Adipose tissue (tissue), 3 donors: ENCODE measurements around the gene SARDH. TPM values are rescaled to one million over a fixed set of nuclear protein-coding genes. Genes with fewer than 3 reads are reported as not detected.

Experiments used
- H3K27ac ChIP-seq: one replicate; pipeline ENCODE4 v1.5.1; 2013; ENCODE audit warnings: low read depth, low read length
- WGBS, 3 donors: extraction: QIAGEN DNeasy Blood & Tissue Kit; methylation state at CpG; one replicate each; pipeline ENCODE4 v1.1.7; 2013; 5-methylcytosine and 5-hydroxymethylcytosine counted together
- polyA plus RNA-seq, 3 donors: library from polyadenylated mRNA; stranded (reverse); fragments of 200-250 nt; gene quantifications; one replicate each; pipeline ENCODE4 v1.2.3, GENCODE V29; 2013
- donor health status: healthy with polysubstance abuse.
- donor health status: Bipolar disorder and iron deficiency.
- donor health status: healthy.

Gene SARDH
- polyA plus RNA-seq, 3 donors = 1.2 to 6.5 (median 1.7) TPM

DNA sequence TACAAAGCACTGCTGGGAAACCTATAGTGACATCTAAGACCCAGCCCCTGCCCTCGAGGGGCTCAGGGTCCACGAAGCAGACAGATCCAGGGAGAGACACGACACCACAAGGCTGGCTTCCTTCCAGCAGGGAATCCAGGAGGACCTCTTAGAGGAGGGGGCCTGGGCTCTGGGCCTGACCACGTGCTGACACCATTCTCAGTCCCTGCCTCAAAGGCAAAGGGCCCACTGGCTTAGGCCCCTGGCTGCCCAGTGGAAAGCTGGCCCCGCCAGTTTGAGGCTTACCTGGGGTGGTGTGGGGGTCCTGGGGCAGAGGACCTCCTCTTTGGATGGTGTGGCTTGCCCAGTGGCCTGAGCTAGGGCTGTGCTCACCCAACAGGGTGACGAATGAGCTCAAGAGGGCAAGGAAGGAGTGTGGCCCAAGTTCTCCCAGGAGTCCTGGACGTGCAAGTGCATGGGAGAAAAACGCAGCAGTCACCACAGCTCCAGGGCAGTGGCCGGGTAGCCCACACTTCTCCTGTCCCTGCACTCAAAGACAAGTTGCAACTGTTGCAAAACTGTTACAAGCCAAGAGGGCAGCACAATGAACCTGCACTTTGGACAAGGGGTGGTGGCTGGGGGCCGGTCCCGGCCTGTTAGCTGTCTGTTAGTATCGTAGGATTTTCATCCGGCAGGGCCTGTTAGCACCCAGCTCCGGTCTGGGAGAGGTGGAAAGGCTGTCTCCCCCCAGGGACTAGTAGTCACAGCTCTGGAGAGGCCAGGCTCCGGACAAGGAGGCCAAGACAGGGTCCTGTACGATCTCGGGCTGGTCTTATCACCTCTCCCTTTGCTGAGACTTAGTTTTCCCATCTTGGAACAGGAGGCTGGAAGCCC, 1.5 kb upstream of the SARDH start:
- H3K27ac ChIP-seq = no peak overlapping the region

GRCh38 chr9:133738640-133739225, 581 bp upstream of the SARDH start:
- no peak overlapping the region for H3K27ac ChIP-seq
- 58 to 73% (median 69%) methylated on average over 13 of the region's 13 CpGs for whole genome bisulfite sequencing, 3 donors

More for the DNA sequence above, 1.5 kb upstream of the SARDH start:
- WGBS, 3 donors = 87 to 88% (median 88%) methylated on average over 17 of the region's 17 CpGs

DNA sequence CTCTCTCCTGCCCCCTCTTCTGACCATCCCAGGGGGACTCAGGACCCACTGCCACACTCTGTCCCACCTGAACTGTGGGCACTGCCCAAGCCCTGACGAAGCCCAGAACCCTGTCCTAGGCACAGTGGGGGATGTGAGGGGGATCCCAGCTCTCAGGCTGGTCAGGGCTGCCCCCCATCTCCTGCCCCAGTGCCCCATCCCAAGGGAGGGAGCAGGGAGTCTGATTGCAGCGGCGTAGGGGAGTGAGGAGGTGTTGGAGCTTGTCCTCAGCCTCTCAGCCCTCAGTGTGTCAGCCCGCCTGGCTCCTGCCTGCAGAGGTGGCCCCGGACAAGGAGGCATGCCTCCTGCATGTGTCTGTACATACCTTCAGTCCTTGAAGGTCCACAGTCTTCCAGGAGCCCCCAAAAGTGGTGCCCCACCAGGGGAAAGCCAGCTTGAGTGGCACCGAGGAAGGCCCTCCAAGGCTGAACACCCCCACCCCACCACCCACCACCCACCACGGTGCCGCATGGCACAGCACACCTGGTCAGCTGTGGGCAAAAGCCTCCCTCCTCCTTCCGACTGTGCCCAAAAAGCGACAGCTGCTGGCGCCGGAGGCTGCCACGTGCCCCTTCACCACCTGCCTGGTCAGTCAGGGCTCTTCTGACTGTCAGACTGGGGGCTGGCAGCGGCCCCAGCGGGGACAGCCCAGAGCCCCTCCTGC, 930 bp downstream of the SARDH start:
- 45 to 75% (median 74%) methylated on average over 11 to 15 of the region's 15 CpGs for WGBS, 3 donors
- no peak overlapping the region for H3K27ac ChIP-seq

- 76 to 85% (median 83%) methylated on average over 7 to 8 of the region's 8 CpGs for WGBS, 3 donors
- no peak overlapping the region for H3K27ac ChIP-seq
Observed at GRCh38 chr9:133735931-133736330, 2.2 kb downstream of the SARDH start.

DNA sequence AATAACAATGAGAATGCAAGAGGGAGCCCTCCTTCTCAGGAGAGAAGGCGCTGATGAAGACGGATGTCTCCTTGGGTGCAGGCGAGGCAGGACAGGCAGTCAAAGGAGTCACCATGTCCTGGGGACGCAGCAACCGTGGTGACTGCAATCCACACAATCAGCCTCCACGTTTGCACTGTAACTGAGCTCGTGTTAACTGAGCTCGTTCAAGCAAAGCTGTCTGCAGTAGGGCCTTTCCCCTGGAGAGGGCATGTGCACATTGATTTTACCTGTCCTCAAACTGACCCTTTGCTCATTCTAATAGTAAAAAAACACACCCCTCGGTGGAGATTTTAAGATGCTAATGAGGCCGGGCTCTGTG, 2.8 kb downstream of the SARDH start:
- WGBS, 3 donors = 69 to 81% (median 75%) methylated on average over 10 of the region's 10 CpGs
- no peak overlapping the region for H3K27ac ChIP-seq

DNA sequence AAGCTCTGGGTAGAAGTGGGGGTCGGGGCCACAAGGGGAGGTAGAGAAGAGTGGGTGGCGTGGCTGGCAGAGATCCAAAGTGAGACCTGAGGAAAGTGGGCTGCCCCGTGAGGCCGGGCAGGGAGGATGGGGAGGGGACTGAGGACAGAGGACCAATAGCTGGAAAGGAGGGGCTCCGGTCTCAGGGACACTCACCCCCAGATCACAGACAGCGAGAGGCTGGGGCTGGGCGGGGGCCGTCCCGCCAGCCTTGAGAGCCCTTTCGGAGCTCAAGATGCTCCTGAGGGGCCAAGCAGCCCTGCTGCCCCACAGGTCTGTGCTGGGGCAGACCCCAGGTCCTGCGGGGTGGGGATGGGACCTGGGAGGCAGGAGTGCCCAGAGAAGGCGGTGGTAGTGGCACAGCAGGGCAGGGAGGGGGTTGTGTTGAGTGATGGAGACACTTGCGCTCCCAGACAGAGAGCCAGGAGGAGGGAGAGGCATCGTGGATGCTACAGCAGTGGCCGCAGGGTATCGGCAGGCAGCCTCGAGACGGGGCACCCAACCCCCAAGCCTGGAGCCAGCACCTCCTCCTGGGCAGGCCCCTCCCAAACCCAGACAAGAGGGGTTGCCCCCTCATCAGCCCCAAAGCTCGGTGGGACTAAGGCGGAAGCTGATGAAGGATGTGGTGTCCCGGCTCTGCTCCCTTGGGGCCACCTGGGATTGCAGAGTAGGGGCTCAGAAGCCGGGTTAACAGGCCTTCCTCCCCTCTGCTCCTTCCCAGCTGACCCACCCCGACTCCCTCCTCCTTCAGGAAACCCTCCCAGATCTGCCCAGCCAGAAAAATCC, 3.4 kb downstream of the SARDH start:
- H3K27ac ChIP-seq = no peak overlapping the region
- WGBS, 3 donors = 74 to 80% (median 78%) methylated on average over 22 to 23 of the region's 23 CpGs

DNA sequence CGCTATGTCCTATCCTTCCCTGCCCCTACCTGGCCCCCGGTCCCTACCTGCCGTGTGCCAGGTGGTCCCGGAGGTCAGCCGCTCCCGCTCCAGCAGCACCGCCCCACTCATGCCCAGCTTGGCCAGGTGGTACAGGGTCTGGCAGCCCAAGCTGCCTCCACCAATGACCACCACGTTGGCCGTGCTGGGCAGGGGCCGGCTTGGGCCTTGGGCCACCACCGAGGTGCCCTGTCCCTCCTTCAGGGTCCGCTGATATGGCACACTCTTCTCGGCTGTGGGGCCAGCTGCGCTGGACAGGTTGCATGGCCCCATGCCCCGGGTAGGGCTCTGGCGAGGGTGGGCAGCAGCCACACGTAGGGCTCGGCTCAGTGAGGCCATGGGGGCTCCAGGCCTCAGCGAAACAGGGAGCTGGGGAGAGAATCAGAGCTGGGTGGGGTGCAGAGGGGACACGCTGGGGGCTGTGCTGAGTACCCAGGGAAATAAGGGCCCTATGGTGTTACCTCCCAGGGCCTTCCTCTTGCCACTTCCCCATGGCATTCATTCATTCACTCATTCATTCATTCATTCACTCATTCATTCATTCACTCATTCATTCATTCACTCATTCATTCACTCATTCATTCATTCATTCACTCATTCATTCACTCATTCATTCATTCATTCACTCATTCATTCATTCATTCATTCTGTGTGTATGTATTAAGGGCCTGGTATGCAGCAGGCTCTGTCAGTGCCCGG, 4.2 kb downstream of the SARDH start:
- no peak overlapping the region for H3K27ac ChIP-seq
- 86 to 93% (median 89%) methylated on average over 20 to 21 of the region's 21 CpGs for WGBS, 3 donors

GRCh38 chr9:133733421-133733795, 4.7 kb downstream of the SARDH start:
- WGBS, 3 donors = 83 to 91% (median 90%) methylated on average over 4 of the region's 4 CpGs
- no peak overlapping the region for H3K27ac ChIP-seq

- no peak overlapping the region for H3K27ac ChIP-seq
- WGBS, 3 donors = 78 to 89% (median 81%) methylated on average over 10 of the region's 10 CpGs
Observed at GRCh38 chr9:133732639-133733408, 5.3 kb downstream of the SARDH start.

DNA sequence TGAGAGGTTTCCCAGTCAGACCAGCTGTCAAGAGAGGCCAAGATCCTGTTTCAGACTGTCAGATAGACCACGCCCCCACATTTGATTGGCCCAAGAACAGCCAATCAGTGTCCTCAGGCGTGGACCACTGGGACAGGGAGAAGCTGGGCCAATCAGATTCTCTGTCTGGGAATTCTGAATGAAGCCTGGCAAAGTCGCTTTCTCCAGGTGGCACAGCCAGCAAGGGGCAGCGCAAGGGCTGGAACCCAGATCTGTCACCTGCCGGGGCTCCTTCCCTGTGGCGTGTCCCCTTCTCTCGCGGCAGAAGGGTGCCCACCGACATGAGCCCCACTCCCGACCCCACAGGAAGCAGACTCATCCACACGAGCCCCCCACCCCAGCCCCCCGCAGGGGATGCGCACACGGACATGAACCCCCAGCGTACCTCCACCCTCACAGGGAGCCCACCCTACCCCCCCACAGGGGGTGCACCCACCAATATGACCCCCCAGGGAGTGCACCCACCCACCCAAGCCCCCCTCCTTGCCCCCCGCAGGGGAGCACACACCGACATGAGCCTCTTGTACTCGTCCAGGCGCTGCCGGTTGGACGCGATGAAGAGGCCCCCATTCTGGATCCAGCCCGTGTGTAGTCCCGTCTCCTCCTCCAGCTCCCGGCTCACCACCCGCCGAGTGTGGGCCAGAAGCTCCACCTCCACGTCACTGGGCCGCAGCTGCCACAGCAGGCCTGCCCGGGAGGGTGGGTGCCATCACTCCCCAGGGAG, 6.1 kb downstream of the SARDH start:
- 76 to 79% (median 78%) methylated on average over 23 to 30 of the region's 30 CpGs for WGBS, 3 donors
- no peak overlapping the region for H3K27ac ChIP-seq

- H3K27ac ChIP-seq = no peak overlapping the region
- WGBS, 3 donors = 90 to 94% (median 92%) methylated on average over 27 of the region's 27 CpGs
Observed at GRCh38 chr9:133730994-133731715, 7.0 kb downstream of the SARDH start.

DNA sequence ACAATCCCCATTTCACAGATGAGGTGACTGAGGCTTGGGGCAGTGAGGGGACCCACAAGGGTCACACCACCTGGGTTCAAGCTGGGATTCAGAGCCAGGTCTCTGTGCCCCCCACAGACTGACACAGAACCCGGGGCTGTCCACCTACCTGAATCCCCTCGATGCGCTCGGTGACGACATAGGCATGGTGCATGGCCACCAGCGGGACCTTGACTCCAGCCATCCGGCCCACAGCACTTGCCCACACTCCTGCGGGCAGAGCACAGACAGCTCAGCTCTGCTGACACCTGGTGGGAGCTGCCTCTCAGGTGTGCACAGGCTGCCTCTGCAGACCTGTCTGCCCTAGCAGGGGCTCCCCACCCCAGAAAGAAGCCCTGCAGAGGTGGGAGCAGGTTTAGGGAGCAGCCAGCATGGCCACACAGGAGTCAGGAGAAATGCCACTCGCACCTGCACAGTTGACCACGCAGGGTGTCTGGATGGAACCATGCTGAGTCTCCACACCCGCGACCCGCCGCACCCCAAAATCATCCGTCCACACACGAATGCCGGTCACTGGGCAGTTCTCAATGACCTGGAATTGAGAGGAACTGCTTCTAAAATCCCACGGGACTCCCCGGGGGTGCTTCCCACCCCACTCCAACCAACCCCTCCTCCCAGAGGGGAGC, 8.4 kb downstream of the SARDH start:
- H3K27ac ChIP-seq = no peak overlapping the region
- WGBS, 3 donors = 87 to 89% (median 88%) methylated on average over 19 of the region's 19 CpGs

DNA sequence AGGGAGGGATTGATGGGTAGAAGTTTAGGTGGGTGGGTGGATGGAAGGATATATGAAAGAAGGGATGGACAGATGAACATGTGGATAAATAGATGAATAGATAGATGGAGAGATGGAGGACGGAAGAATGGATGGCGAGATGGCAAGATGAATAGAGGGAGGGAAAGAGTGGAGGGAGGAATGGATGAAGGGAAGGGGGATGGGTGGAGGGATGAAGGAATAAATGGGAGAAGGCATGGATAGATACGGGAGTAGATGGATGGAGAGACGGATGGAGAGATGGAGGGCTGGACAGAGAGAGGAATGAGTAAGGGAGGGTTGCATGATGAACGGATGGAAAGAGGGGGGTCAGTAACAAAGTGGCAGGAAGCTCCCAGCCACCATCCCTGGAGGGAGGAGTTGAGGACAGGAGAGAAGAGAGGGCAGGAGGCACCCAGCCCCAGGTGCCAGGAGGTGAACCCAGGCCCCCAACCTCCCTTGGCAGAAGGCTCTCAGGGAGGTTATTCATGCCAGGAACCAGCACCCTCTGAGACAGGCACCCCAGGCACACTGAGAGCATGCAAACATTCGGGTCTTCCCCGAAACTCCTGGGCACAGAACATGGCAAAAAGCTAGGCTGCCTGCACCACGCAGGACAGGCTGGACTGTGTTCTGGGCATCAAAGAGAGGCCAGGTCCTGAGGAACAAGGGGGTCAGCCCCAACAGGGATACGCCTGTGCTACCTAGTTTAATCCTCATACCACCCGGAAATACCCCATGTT, 9.1 kb downstream of the SARDH start:
- WGBS, 3 donors = 75 to 81% (median 80%) methylated on average over 10 of the region's 10 CpGs
- no peak overlapping the region for H3K27ac ChIP-seq

DNA sequence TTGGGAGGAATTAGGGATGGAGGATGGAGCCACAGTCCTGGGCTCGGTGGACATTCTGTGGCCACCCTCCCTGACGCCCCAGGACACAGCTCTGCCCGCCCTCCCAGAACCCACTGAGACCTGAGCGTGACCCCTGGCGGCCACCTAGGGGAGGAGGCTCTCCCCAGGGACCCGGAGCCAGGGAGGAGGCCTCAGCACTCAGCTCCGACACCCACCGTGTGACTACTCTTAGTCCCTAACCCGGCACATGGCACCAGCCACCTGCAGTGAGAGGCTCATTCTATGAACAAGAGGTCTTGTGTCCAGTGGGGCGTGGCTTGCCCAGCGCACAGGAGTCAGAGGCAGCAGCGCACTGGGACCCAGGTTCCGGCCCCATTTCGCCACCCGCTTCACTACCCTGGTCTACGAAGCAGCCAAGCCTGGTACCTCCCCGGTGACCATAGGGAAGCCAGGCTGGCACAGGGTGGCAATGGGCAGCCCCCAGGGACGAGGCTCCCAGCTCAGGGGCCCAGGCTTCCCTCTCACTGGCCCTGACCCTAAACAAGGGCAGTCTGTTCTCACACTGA, 10.2 kb downstream of the SARDH start:
- WGBS, 3 donors = 88 to 92% (median 90%) methylated on average over 17 to 18 of the region's 18 CpGs
- no peak overlapping the region for H3K27ac ChIP-seq
